ENCODE results near the gene PRKCB. TPM values are rescaled to one million over a fixed set of nuclear protein-coding genes. Genes with fewer than 3 reads are reported as not detected.

PRKCB gene
- total RNA-seq, 1 donor from 2014 or later, result 0.69 TPM

DNA sequence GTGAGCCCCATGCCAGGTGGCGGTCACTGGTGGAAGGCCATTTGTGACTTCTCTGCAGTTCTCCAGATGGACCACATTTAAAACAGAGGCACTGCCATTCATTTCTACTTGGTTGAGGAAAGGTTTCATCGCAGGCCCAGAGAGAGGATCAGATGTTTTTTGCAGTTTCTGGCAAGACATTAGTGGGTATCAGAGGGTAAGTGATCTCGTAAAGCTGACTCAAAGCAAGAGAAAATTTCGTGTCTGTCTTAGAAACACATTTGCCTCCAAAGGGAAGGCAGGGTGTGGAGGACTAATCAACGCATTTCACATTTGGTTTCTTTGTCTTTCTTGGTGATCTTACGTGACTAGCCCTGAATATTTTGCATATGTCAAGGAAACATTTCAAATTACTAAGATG is 81.8 kb downstream of the PRKCB start:
- Mint-ChIP-seq H3K27ac (ENCODE audit: unreplicated experiment) (no peak overlapping the region), H3K27me3 (ENCODE audit: unreplicated experiment) (peaks cover 5% of the 10 kb centered on the region), H3K9me3 (ENCODE audit: unreplicated experiment) (peaks cover 2% of the 10 kb centered on the region), H3K4me1 (ENCODE audit: low read depth, unreplicated experiment) (peaks cover 9% of the 10 kb centered on the region), H3K36me3 (ENCODE audit: unreplicated experiment) (no peaks in the 10 kb centered on the region), H3K4me3 (ENCODE audit: unreplicated experiment) (no peak overlapping the region)
- DNase-seq, result no peak
- TF ChIP-seq, protein P1, sequence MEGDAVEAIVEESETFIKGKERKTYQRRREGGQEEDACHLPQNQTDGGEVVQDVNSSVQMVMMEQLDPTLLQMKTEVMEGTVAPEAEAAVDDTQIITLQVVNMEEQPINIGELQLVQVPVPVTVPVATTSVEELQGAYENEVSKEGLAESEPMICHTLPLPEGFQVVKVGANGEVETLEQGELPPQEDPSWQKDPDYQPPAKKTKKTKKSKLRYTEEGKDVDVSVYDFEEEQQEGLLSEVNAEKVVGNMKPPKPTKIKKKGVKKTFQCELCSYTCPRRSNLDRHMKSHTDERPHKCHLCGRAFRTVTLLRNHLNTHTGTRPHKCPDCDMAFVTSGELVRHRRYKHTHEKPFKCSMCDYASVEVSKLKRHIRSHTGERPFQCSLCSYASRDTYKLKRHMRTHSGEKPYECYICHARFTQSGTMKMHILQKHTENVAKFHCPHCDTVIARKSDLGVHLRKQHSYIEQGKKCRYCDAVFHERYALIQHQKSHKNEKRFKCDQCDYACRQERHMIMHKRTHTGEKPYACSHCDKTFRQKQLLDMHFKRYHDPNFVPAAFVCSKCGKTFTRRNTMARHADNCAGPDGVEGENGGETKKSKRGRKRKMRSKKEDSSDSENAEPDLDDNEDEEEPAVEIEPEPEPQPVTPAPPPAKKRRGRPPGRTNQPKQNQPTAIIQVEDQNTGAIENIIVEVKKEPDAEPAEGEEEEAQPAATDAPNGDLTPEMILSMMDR (IDR thresholded peaks at IDR 0.05; ENCODE audit: partially characterized antibody, unreplicated experiment), result no peak

DNA sequence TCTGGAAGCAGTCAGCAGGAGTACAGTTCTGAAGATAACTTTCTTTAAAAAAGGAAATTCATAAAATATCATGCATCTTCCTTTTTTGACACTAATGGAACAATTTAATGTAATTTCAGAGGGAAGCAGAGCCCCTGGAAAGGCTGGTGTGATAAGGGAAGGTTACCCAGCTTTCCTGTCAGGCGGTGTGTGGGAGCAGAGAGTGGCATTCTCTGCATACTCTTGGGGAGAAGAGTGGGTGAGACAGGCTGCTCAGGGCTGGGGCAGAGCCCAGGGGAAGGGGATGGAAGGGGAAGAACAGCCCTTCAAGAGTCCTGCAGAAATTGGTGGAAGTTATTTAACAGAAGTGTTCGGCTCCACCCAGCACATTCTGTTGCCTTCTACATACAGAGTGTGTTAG is 84.7 kb downstream of the PRKCB start:
- Mint-ChIP-seq H3K9me3 (ENCODE audit: unreplicated experiment) (no peaks in the 10 kb centered on the region), H3K27ac (ENCODE audit: unreplicated experiment) (no peak overlapping the region), H3K27me3 (ENCODE audit: unreplicated experiment) (peaks cover 5% of the 10 kb centered on the region), H3K36me3 (ENCODE audit: unreplicated experiment) (no peaks in the 10 kb centered on the region), H3K4me1 (ENCODE audit: low read depth, unreplicated experiment) (peaks cover 2% of the 10 kb centered on the region), H3K4me3 (ENCODE audit: unreplicated experiment) (no peak overlapping the region)
- no peak for DNase-seq
- TF ChIP-seq, protein P1 (IDR thresholded peaks at IDR 0.05; ENCODE audit: partially characterized antibody, unreplicated experiment), result no peak

DNA sequence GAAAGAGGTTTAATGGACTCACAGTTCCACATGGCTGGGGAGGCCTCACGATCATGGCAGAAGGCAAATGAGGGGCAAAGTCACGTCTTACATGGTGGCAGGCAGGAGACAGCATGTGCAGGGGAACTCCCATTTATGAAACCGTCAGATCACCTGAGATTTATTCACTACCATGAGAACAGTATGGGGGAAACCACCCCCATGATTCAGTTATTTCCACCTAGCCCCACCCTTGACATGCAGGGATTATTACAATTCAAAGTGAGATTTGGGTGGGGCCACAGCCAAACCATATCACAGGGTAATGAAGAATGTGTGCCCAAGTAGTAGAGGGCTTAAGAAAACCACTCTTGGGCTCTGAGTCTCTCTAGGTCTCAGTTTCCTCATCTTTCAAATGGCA is 85.1 kb downstream of the PRKCB start:
- no peak for DNase-seq
- TF ChIP-seq, protein P1 (IDR thresholded peaks at IDR 0.05; ENCODE audit: partially characterized antibody, unreplicated experiment), result no peak
- Mint-ChIP-seq H3K9me3 (ENCODE audit: unreplicated experiment) (no peaks in the 10 kb centered on the region), H3K27me3 (ENCODE audit: unreplicated experiment) (peaks cover 5% of the 10 kb centered on the region), H3K4me3 (ENCODE audit: unreplicated experiment) (no peak overlapping the region), H3K4me1 (ENCODE audit: low read depth, unreplicated experiment) (peaks cover 2% of the 10 kb centered on the region), H3K36me3 (ENCODE audit: unreplicated experiment) (no peaks in the 10 kb centered on the region), H3K27ac (ENCODE audit: unreplicated experiment) (no peak overlapping the region)

DNA sequence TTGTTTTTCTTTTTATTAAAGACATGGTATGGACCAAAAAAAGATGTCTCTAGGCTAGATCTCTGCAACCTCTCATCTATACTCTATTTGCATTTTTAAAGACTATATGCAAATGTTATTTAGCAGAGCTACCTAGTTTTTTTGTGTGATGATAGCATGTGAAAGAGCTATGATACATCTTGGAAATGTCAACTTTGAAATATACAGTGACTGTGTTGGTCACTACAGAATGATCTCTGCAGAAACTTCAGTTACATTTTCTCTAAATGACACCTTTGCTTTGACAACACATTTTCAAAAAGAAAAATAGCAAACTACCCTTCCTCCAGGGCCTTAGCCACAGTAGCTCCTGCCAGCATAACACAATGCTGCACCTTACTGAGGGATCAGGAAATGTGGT is 86.6 kb downstream of the PRKCB start:
- Mint-ChIP-seq H3K9me3 (ENCODE audit: unreplicated experiment) (no peaks in the 10 kb centered on the region), H3K36me3 (ENCODE audit: unreplicated experiment) (no peaks in the 10 kb centered on the region), H3K27ac (ENCODE audit: unreplicated experiment) (no peak overlapping the region), H3K27me3 (ENCODE audit: unreplicated experiment) (peaks cover 6% of the 10 kb centered on the region), H3K4me1 (ENCODE audit: low read depth, unreplicated experiment) (peaks cover 2% of the 10 kb centered on the region), H3K4me3 (ENCODE audit: unreplicated experiment) (no peak overlapping the region)
- TF ChIP-seq, protein P1 (IDR thresholded peaks at IDR 0.05; ENCODE audit: partially characterized antibody, unreplicated experiment), result no peak
- no peak for DNase-seq

DNA sequence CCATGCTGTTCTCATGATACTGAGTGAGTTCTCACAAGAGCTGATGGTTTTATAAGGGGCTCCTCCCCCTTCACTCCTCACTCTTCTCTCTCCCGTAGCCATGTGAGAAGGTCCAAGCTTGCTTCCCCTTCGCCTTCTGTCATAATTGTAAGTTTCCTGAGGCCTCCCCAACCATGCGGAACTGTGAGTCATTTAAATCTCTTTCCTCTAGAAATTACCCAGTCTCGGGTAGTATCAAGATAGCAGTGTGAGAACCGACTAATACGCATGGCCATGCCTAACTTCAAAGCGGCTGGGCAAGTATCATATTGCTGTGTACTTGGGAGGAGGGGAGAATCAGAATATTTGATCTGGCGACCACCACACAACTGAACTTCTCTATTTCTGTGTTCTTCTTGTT is 88.3 kb downstream of the PRKCB start:
- Mint-ChIP-seq H3K4me1 (ENCODE audit: low read depth, unreplicated experiment) (no peaks in the 10 kb centered on the region), H3K27me3 (ENCODE audit: unreplicated experiment) (peaks cover 2% of the 10 kb centered on the region), H3K4me3 (ENCODE audit: unreplicated experiment) (no peak overlapping the region), H3K9me3 (ENCODE audit: unreplicated experiment) (peaks cover 2% of the 10 kb centered on the region), H3K27ac (ENCODE audit: unreplicated experiment) (no peak overlapping the region), H3K36me3 (ENCODE audit: unreplicated experiment) (no peaks in the 10 kb centered on the region)
- DNase-seq, result no peak
- TF ChIP-seq, protein P1 (IDR thresholded peaks at IDR 0.05; ENCODE audit: partially characterized antibody, unreplicated experiment), result no peak
